Choroid plexus epithelial cell (primary cell): Measurements from ENCODE around the gene CARD19.
A peak's percentile ranks its signal among the peaks of the same experiment; 100 is the strongest.

Source experiments
- DNase-seq: peaks from one replicate; pipeline ENCODE4 v3.0.0-alpha.2; 2010; ENCODE audit warnings: low read depth
- H3K4me3 ChIP-seq: 2 replicates; pipeline ENCODE4 v1.5.1; 2011; ENCODE audit warnings: low read depth, mild to moderate bottlenecking, control low read depth, low read length, moderate library complexity
- CTCF ChIP-seq: conservative IDR thresholded peaks from 2 replicates; pipeline ENCODE4 v1.5.1; 2011; ENCODE audit warnings: low read depth, mild to moderate bottlenecking, control low read depth, inconsistent platforms, low read length, moderate library complexity

Gene CARD19

DNA sequence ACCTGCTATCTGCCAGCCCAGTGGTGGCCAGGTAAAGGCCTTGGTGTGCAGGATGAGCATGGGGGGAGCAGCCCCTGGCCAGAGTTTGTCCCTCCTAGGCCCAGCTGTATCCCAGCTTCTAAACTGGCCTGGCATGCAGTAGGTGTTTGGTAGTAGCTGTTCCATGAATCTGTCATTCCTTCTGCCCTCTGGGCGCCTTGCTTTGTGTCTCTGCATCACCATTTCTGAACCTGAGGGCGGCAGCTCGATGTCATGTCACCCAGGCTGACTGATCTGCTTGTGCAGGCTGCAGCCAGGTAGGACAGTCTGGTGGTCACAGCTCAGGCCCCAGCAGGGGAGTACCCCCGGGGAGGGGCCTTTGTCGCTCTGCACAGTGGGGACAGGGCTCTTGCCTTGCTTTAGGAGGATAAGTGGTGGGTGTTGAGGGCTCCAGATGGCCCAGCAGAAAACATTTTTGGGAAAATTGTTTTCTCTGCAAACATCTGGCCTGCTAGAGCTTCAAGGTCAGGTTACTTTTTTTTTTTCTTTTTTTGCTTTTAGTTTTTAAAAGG, 42.2 kb upstream of the CARD19 start:
- no peak for DNase-seq
- TF ChIP-seq CTCF, result no peak
- no peak overlapping the region for H3K4me3 ChIP-seq

- TF ChIP-seq CTCF, result no peak
- no peak overlapping the region for H3K4me3 ChIP-seq
- DNase-seq, result no peak
These were observed 41.0 kb upstream of the CARD19 start for GRCh38 chr9:93054758-93055704.

DNA sequence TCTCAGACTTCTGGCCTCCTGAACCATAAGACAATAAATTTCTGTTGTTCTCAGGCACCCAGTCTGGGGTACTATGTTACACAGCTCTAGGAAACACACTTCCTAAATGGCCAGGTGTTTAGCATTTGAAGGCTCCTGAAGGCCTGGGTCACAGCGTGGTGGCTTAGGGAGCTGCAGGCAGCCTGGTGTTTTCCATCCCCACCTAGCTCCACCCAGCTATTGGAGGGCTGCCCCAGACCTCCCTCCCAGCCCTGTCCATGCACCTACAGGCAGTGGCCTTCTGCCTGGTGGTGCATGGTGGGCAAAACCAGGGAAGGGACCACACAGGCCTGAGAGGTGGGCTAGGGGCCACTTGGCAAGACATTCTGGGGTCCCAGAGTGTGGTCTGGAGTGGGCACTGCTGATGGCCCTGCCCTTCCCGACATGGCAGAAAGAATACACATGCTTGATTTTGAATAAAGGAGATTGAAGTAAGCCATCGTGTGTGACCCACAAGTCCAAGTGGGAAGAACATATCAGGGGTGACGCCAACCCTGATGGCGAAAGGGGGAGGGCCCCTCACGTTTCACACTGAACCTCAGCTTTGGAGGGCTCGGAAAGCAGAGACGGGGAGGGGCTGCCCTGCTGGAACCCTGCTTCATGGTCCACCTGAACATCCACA, 38.8 kb upstream of the CARD19 start:
- no peak overlapping the region for H3K4me3 ChIP-seq
- DNase-seq, result no peak
- TF ChIP-seq CTCF, result no peak

GRCh38 chr9:93057703-93058354, 38.2 kb upstream of the CARD19 start:
- H3K4me3 ChIP-seq, result no peak overlapping the region
- DNase-seq, result no peak
- TF ChIP-seq CTCF, result no peak

- H3K4me3 ChIP-seq, result peak within 1 kb of the TSS; percentile 31
- peak; percentile 35 for DNase-seq
- no peak for TF ChIP-seq CTCF
These were observed 37.5 kb upstream of the CARD19 start, which contains the start of gene SUSD3 for GRCh38 chr9:93058355-93059010. TSS of gene SUSD3 (plus strand) at chr9:93058701. CDS start at chr9:93058743, 42 bp downstream.

DNA sequence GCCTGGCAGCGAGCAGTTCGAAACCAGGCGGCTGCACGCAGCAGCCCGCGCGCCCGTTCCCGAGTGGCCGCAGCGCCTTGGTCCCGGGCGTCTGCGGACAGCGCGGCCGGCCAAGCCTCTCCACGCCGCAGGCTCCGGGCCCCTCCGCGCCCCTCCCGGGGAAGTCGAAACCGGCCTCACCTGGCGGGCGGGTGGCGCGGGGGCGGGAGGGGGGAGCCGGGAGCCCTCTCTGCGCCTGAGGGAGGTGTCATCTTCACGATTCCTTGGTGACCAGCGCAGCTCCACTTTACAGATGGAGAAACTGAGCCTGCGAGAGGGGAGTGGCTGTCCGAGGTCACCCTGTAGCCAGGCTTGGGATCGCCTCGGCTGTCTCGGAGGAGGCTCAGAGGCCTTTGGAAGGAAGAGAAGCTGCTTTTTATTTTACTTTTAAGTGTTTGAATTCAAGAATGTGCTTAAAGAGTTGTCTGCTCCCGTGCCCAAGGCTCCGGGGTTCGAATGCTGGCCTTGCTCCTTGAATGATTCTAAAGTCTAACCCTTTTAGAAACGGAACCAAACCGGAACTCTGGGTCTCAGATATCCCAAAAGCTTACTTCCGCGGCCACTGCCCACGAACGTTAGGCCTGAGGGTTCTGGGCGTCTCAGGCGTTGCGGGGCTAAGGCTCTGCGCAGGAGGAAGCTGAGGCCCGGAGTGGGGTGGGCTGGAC, 36.9 kb upstream of the CARD19 start:
- TF ChIP-seq CTCF, result no peak
- peak overlapping the region; percentile 31 for H3K4me3 ChIP-seq
- no peak for DNase-seq
